K562 (cell line): ENCODE data around the gene RNF213. TPM values are rescaled to one million over a fixed set of nuclear protein-coding genes. Genes with fewer than 3 reads are reported as not detected.

ENCODE experiments used
- ATAC-seq: fragments of 200-7000 bp; cut with Tn5 transposase; 3 replicates; pipeline ENCODE4 v1.9.1; 2020; ENCODE audit warnings: moderate library complexity
- BruUV-seq: library from RNA; stranded (reverse); fragments of 400-500 nt; replicated peaks from 2 replicates; lab custom pipeline; 2021; lab: Mats Ljungman, UMichigan
- CTCF ChIA-PET: fragments of 300-600 bp; formaldehyde crosslinking; extraction: SDS; loops from one replicate; lab custom pipeline; 2021; ENCODE audit warnings: low intra/inter-chr PET ratio; lab: Yijun Ruan, JAX
- POLR2A ChIA-PET: fragments of 300-600, 350-650 bp; sonication (Branson Sonifier 250); formaldehyde crosslinking; extraction: SDS; loops from one replicate; lab custom pipeline; 2021; ENCODE audit warnings: antibody characterized with exemption, inconsistent platforms; lab: Yijun Ruan, JAX
- DNase-seq, 4 experiments: peaks; one replicate each; pipeline versions ENCODE4 v3.0.0 to v3.0.0-alpha.2; 2011 to 2018; ENCODE audit warnings: low spot score in 3 of 4, mixed read lengths in 3 of 4; ENCODE audit errors: extremely low read depth in 1 of 4
- FAIRE-seq: peaks from 2 replicates; lab custom pipeline; 2011; peaks lifted over from hg19 to GRCh38; lab: Jason Lieb, UNC
- H2AFZ ChIP-seq: 2 replicates; pipeline ENCODE4 v1.6.0; 2011; ENCODE audit warnings: low read depth, low read length, control low read depth, inconsistent platforms
- H3K27ac ChIP-seq: fragments of 200-600 bp; 3 replicates; pipeline ENCODE4 v1.8.0; 2011; ENCODE audit warnings: low read depth, mild to moderate bottlenecking, control low read depth, inconsistent platforms, low read length, moderate library complexity, mixed read lengths; ENCODE audit errors: extremely low read depth
- H3K27me3 ChIP-seq, 2 experiments: fragments of 300-600 bp in 1 of 2; 2 replicates in 1 of 2; 3 replicates in 1 of 2; pipeline versions ENCODE4 v1.6.0 to v1.8.0; 2011; ENCODE audit warnings: inconsistent platforms in 2 of 2, low read length in 2 of 2, mild to moderate bottlenecking in 1 of 2, mixed read lengths in 1 of 2, moderate library complexity in 1 of 2; ENCODE audit not compliant: control insufficient read depth in 2 of 2, insufficient read depth in 2 of 2
- H3K36me3 ChIP-seq: fragments of 300-600 bp; 3 replicates; pipeline ENCODE4 v1.8.0; 2011; ENCODE audit warnings: mild to moderate bottlenecking, low read length, inconsistent platforms; ENCODE audit not compliant: control insufficient read depth, insufficient read depth
- H3K4me1 ChIP-seq, 2 experiments: fragments of 200-600 bp in 1 of 2; replicated peaks in 1 of 2; 2 replicates in 1 of 2; 3 replicates in 1 of 2; pipeline versions ENCODE4 v1.5.1 to v1.8.0; 2011; ENCODE audit warnings: inconsistent platforms in 2 of 2, low read length in 2 of 2, mild to moderate bottlenecking in 1 of 2, mixed read lengths in 1 of 2, moderate library complexity in 1 of 2; ENCODE audit not compliant: control insufficient read depth in 2 of 2, insufficient read depth in 2 of 2
- H3K4me2 ChIP-seq: 2 replicates; pipeline ENCODE4 v1.6.1; 2011; ENCODE audit warnings: low read length, control low read depth, inconsistent platforms, mixed read lengths; ENCODE audit not compliant: insufficient read depth
- H3K4me3 ChIP-seq: fragments of 200-600 bp; sonication (generic), shearing (Covaris generic); 2 replicates; pipeline ENCODE4 v1.5.1; 2016; ENCODE audit warnings: control low read depth, inconsistent platforms
- H3K79me2 ChIP-seq: fragments of 200-600 bp; 3 replicates; pipeline ENCODE4 v1.8.0; 2011; ENCODE audit warnings: low read length, inconsistent platforms; ENCODE audit not compliant: control insufficient read depth, insufficient read depth
- H3K9ac ChIP-seq, 2 experiments: 2 replicates each; pipeline versions ENCODE4 v1.6.0 to v1.6.1; 2011; ENCODE audit warnings: low read depth in 2 of 2, low read length in 2 of 2, control low read depth in 1 of 2, inconsistent platforms in 1 of 2, mild to moderate bottlenecking in 1 of 2, mixed read lengths in 1 of 2; ENCODE audit not compliant: insufficient read depth in 1 of 2
- H3K9me1 ChIP-seq: one replicate; pipeline ENCODE4 v1.6.0; 2011; ENCODE audit warnings: inconsistent platforms, mild to moderate bottlenecking, low read length, moderate library complexity; ENCODE audit not compliant: control insufficient read depth, insufficient read depth
- H3K9me3 ChIP-seq: replicated peaks from 2 replicates; pipeline ENCODE4 v1.5.1; 2011; ENCODE audit warnings: low read depth, low read length, inconsistent platforms; ENCODE audit not compliant: control insufficient read depth, insufficient read depth
- H4K20me1 ChIP-seq: replicated peaks from 2 replicates; pipeline ENCODE4 v1.6.1; 2011; ENCODE audit warnings: low read length, inconsistent platforms, mixed read lengths; ENCODE audit not compliant: control insufficient read depth, insufficient read depth
- FOXJ2 ChIP-seq: fragments of 200-800 bp; sonication (Bioruptor generic); IDR thresholded peaks from 2 replicates; pipeline ENCODE4 v1.6.1; 2016; ENCODE audit warnings: missing genetic modification characterization, missing compliant biosample characterization
- FOXK1 ChIP-seq: sonication (generic); formaldehyde crosslinking; IDR thresholded peaks from 2 replicates; pipeline ENCODE4 v1.8.0; 2022; ENCODE audit warnings: missing genetic modification reagents, mild to moderate bottlenecking, borderline replicate concordance
- NR4A1 ChIP-seq, 2 experiments: fragments of 250-450 bp in 1 of 2; fragments of 450-650 bp in 1 of 2; sonication (Bioruptor Pico) in 1 of 2; IDR thresholded peaks; 2 replicates each; pipeline versions ENCODE4 v1.4.0 to v1.6.1; 2016 to 2020; ENCODE audit warnings: mild to moderate bottlenecking in 2 of 2, missing compliant biosample characterization in 1 of 2, missing genetic modification characterization in 1 of 2, moderate library complexity in 1 of 2
- SNRNP70 ChIP-seq: fragments of 200-400 bp; formaldehyde crosslinking; optimal IDR thresholded peaks from 2 replicates; pipeline ENCODE3; 2017; ENCODE audit warnings: low read depth, low read length
- SRSF7 ChIP-seq: fragments of 200-400 bp; formaldehyde crosslinking; optimal IDR thresholded peaks from 2 replicates; pipeline ENCODE3; 2017; ENCODE audit warnings: mild to moderate bottlenecking, low read depth, low read length
- TGIF2 ChIP-seq: sonication (generic); formaldehyde crosslinking; IDR thresholded peaks from 2 replicates; pipeline ENCODE4 v1.8.1; 2022; ENCODE audit warnings: mild to moderate bottlenecking, missing genetic modification reagents, moderate library complexity
- ZNF780A ChIP-seq: fragments of 250-450 bp; sonication (Bioruptor Pico); IDR thresholded peaks from 2 replicates; pipeline ENCODE4 v1.5.0; 2021; ENCODE audit warnings: mild to moderate bottlenecking
- WGBS: fragments of 100-300 bp; shearing (Covaris generic); methylation state at CpG from one replicate; pipeline ENCODE4 v1.1.6; 2016; ENCODE audit warnings: low coverage, mixed read lengths; ENCODE audit not compliant: insufficient coverage; ENCODE audit errors: missing lambda C conversion rate; 5-methylcytosine and 5-hydroxymethylcytosine counted together
- in situ Hi-C: fragments of 300-500 bp; cut with MboI; formaldehyde crosslinking; loops from 4 replicates; pipeline ENCODE4 v1.15.0; 2018; ENCODE audit warnings: inconsistent platforms, mixed read lengths
- intact Hi-C: fragments of 100-400 bp; cut with micrococcal nuclease; formaldehyde crosslinking; loops from 2 replicates; pipeline ENCODE4 v1.14.2; 2022
- polyA plus RNA-seq, 8 experiments: library from polyadenylated mRNA; depleted of rRNA in 4 of 8; stranded (reverse) in 5 of 8; unstranded in 3 of 8; fragments of >200 nt; fragmentation: Nextera tagmentation in 2 of 8; fragmentation: Illumina TruSeq in 1 of 8; extraction: Ambion mirVana in 2 of 8; extraction: Trizol in 1 of 8; gene quantifications; 2 replicates each; pipeline versions ENCODE4 v1.2.1 to v1.2.3, GENCODE V29; 2011 to 2014; ENCODE audit warnings: inconsistent platforms in 1 of 8, missing spikeins in 1 of 8
- total RNA-seq, 7 experiments: library from RNA; depleted of rRNA in 6 of 7; stranded (reverse); fragments of >200 nt in 6 of 7; fragmentation: Illumina TruSeq in 2 of 7; extraction: Trizol in 2 of 7; gene quantifications; 2 replicates each; pipeline versions ENCODE4 v1.2.1 to v1.2.3, GENCODE V29; 2011 to 2021; ENCODE audit warnings: low replicate concordance in 1 of 7
- TF ChIP-seq, protein P1 (sequence below): fragments of 450-650 bp; IDR thresholded peaks from 2 replicates; pipeline ENCODE4 v1.6.1; 2016; ENCODE audit warnings: low read depth

The RNF213 gene
- total and polyA plus RNA-seq, 9 of the 15 experiments (the other 6 are each of a cell fraction or from before 2014, with no cell fraction given), result 5.3 to 33.6 (median 17.9) TPM

DNA sequence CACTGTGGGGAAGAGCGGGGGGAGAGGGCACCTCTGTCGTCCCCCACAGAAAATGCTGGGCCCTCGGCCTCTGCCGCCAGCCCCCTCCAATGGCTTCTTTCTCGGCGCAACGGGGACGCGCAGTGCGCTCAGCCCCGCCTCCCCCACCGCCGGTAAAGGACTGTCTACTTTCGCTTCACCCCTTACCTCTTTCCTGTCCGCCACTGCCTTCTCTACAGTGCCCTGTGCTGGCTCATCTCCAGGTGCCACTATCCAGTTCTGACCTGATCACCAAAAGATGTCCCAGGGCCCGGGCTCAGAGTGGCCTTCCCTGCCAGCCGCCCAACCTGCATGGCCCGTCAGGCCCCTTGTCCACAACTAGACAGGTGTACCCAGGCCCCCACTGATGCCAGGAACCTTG lies 161.6 kb downstream of the RNF213 start:
- no peak overlapping the region for H3K9ac ChIP-seq
- no peaks in the 10 kb centered on the region for H3K79me2 ChIP-seq
- no peak overlapping the region for H2AFZ ChIP-seq
- BruUV-seq, result no TSS peak
- 0 out of 3 replicates have a peak, but pooled peaks cover 3% of the 10 kb centered on the region for H3K36me3 ChIP-seq
- no peak overlapping the region for H3K4me3 ChIP-seq
- no peaks in the 10 kb centered on the region for H3K9me3 ChIP-seq
- peaks cover 0 to 27% of the 10 kb centered on the region in 2 experiments; a peak in 2 of 5 replicates for H3K4me1 ChIP-seq
- peaks cover 13 to 49% of the 10 kb centered on the region in 2 experiments; a peak in 4 of 5 replicates for H3K27me3 ChIP-seq
- ChIA-PET POLR2A (interaction anchor here (0.5 kb wide), 1 partner anchor 581 kb away, joined by 3 read pairs; no protein-coding TSS in a partner anchor), CTCF (no interaction called here)
- ATAC-seq, result no peak
- no peak overlapping the region for H3K27ac ChIP-seq
- H3K4me2 ChIP-seq, result no peak overlapping the region
- TF ChIP-seq ZNF780A (CRISPR knock-in tag) (no peak), SNRNP70 (no peak), SRSF7 (no peak), NR4A1 (CRISPR knock-in tag; IDR thresholded peaks at IDR 0.05) (no peak), NR4A1 (tag; IDR thresholded peaks at IDR 0.05) (no peak), FOXK1 (CRISPR knock-in tag) (no peak), TGIF2 (CRISPR knock-in tag) (no peak), FOXJ2 (tag) (no peak)
- TF ChIP-seq, protein P1, sequence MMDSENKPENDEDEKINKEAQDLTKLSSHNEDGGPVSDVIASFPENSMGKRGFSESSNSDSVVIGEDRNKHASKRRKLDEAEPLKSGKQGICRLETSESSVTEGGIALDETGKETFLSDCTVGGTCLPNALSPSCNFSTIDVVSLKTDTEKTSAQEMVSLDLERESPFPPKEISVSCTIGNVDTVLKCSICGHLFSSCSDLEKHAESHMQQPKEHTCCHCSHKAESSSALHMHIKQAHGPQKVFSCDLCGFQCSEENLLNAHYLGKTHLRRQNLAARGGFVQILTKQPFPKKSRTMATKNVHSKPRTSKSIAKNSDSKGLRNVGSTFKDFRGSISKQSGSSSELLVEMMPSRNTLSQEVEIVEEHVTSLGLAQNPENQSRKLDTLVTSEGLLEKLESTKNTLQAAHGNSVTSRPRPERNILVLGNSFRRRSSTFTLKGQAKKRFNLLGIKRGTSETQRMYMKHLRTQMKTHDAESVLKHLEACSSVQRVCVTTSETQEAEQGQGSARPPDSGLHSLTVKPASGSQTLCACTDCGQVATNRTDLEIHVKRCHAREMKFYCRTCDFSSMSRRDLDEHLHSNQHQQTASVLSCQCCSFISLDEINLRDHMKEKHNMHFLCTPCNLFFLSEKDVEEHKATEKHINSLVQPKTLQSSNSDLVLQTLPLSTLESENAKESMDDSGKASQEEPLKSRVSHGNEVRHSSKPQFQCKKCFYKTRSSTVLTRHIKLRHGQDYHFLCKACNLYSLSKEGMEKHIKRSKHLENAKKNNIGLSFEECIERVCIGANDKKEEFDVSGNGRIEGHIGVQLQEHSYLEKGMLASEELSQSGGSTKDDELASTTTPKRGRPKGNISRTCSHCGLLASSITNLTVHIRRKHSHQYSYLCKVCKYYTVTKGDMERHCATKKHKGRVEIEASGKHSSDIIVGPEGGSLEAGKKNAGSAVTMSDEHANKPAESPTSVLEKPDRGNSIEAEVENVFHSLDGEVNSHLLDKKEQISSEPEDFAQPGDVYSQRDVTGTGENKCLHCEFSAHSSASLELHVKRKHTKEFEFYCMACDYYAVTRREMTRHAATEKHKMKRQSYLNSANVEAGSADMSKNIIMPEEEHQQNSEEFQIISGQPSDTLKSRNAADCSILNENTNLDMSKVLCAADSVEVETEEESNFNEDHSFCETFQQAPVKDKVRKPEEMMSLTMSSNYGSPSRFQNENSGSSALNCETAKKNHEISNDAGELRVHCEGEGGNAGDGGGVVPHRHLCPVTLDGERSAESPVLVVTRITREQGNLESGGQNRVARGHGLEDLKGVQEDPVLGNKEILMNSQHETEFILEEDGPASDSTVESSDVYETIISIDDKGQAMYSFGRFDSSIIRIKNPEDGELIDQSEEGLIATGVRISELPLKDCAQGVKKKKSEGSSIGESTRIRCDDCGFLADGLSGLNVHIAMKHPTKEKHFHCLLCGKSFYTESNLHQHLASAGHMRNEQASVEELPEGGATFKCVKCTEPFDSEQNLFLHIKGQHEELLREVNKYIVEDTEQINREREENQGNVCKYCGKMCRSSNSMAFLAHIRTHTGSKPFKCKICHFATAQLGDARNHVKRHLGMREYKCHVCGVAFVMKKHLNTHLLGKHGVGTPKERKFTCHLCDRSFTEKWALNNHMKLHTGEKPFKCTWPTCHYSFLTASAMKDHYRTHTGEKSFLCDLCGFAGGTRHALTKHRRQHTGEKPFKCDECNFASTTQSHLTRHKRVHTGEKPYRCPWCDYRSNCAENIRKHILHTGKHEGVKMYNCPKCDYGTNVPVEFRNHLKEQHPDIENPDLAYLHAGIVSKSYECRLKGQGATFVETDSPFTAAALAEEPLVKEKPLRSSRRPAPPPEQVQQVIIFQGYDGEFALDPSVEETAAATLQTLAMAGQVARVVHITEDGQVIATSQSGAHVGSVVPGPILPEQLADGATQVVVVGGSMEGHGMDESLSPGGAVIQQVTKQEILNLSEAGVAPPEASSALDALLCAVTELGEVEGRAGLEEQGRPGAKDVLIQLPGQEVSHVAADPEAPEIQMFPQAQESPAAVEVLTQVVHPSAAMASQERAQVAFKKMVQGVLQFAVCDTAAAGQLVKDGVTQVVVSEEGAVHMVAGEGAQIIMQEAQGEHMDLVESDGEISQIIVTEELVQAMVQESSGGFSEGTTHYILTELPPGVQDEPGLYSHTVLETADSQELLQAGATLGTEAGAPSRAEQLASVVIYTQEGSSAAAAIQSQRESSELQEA, result no peak
- intact Hi-C loops, result no loop called here
- no peaks in the 10 kb centered on the region for H3K9me1 ChIP-seq
- peaks cover 18% of the 10 kb centered on the region for H4K20me1 ChIP-seq
- DNase-seq, result no peak
- in situ Hi-C loops, result no loop called here
- 31% methylated on average over 16 of the region's 18 CpGs for WGBS
- no peak for FAIRE-seq
